HG03135 (cell line): ENCODE results near the gene CCDC157.

Experiments
- ATAC-seq: cut with Tn5 transposase; IDR thresholded peaks from one replicate; pipeline ENCODE4 v1.9.1; 2021; ENCODE audit warnings: mild to moderate bottlenecking, moderate library complexity; ENCODE audit not compliant: unreplicated experiment

The CCDC157 gene

GRCh38 chr22:30351226-30351625 lies 5.6 kb upstream of the CCDC157 start:
- no peak for ATAC-seq

DNA sequence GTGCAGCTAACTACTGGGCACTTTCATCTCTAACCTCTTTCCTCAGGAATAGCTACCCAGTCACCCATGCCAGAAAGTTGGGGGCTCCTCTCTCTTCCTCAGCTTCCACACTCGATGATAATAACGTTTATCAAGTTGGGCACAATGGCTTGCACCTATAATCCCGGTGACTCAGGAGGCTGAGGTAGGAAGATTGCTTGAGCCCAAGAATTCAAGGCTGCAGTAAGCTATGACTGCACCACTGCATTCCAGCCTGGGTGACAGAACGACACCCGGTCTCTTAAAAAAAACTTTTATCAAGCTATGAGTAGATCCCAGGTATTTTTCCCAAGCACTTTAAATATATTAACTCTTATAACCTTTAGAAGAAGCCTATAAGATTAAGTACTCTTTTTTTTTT lies 2.2 kb upstream of the CCDC157 start:
- no peak for ATAC-seq

DNA sequence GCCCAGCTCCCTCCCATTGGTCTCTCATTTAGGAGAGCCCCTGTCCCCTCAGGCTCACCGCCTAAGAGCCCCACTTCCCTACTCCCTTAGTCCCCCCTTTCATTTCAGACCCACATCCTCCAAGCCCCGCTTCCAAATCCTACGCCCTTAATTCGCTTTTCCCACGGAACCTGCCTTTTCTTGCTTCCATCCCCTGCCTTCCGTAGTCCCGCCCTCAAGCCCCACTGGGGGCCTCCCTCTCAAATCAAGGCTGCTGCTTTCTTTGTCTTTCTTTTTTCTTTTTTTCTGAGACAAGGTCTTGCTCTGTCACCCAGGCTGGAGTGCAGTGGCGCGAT lies 396 bp downstream of the CCDC157 start:
- no peak for ATAC-seq

DNA sequence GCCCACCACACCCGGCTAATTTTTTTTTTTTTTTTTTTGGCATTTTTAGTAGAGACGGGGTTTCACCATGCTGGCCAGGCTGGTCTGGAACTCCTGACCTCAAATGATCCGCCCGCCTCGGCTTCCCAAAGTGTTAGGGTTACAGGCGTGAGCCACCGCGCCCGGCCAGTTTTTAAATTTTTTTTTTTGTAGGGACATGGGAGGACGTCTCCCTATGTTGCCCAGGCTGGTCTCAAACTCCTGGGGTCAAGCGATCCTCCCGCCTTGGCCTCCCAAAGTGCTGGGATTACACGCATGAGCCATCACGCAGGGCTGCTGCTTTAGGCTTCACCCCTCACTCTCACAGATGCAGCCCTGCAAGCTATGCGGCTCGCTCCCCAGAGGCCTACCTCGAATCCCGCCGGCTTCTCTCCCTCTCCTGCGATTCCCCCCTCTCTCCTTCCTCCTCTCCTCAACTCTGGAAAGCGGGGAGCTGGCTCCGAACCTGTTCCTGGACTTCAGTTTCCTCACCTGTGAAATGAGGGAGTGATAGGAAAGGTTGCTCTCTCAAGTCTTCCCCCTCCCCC lies 926 bp downstream of the CCDC157 start:
- no peak for ATAC-seq

GRCh38 chr22:30358541-30358940 lies 1.7 kb downstream of the CCDC157 start:
- no peak for ATAC-seq

DNA sequence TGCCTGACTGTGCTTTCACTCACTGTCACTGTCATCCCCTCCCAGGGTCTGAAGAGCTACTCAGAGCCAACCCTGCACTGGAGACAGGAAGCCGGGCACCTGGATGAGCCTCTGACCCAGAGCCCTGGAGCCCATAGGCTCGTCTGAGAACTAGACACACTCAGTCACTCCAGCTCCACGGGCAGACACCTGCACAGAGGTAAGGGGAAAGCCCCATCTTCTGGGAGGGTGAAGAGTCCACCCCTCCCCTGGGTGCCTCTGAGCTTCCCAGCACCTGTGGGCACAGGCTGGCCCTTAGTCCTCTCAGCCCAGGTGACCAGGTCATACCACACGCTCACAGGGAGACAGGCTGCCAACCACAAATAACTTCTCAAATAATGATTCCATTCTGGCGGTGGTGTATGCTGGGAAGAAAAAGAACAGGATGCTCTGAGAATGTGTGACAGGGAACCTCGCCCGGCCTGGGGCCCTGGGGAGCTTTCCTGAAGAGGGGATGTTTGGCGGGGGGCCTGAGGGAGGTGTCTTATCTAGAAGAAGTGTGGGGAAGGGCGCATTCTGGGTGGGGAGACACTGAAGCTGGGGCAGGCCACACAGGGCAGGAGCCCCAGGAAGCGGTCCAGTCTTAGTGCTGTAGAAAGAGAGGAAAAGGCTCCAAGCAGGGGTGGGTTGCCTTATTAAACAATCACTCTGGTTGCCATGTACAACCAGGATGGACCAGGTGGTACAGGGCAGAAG lies 5.3 kb downstream of the CCDC157 start:
- ATAC-seq = no peak

DNA sequence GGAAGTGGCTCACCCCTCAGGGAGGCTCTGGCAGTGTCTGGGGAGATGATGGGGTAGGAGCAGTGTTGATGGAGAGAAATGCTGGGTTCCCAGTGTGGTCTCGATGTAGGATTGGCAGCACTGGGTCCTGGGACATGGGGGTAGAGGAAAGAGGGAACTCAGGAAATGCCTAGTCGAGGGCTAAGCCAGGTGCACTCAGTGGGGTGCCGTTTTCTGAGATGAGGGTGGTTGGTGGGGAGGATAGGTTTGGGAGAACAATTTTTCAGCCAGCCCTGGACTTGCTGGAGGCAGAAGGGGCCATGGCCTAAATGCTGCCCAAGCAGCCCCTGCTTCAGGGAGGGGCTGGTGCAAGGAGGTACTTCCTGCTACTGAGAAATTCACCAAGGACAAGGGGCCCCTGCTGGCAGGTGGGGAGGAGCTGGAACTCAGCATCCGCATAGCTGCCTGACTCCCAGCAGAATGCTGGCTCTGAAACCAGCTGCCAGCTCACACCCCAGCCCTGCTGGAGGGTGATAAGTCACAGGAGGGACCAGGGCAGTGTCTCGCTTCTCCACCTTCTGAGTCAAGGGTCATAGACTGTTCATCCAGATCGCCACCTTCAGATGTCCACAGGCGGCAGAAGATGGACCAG lies 6.0 kb downstream of the CCDC157 start:
- ATAC-seq = no peak

DNA sequence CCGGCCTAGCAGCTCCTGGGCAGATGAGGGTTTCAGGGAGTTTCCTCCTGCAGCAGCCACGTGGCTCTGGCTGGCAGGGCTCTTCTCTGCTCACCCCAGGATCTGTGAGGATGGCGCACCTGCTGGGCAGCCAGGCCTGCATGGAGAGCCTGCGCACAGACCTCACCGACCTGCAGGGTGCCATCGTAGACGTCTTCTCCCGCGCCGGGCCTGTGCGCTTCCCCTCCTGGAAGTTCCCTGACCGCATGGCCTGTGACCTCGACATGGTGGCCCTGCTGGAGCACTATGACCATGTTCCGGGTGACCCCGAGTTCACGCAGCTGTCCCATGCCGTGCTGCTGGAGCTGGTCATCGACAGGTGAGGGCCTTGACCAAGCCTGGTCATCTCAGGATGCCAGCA lies 9.1 kb downstream of the CCDC157 start:
- ATAC-seq = no peak

GRCh38 chr22:30368420-30368819 lies 11.6 kb downstream of the CCDC157 start:
- no peak for ATAC-seq

GRCh38 chr22:30370641-30371230 lies 13.9 kb downstream of the CCDC157 start:
- no peak for ATAC-seq

GRCh38 chr22:30371321-30371720 lies 14.5 kb downstream of the CCDC157 start:
- no peak for ATAC-seq

- no peak for ATAC-seq
These were observed 15.2 kb downstream of the CCDC157 start for GRCh38 chr22:30371981-30372380.

DNA sequence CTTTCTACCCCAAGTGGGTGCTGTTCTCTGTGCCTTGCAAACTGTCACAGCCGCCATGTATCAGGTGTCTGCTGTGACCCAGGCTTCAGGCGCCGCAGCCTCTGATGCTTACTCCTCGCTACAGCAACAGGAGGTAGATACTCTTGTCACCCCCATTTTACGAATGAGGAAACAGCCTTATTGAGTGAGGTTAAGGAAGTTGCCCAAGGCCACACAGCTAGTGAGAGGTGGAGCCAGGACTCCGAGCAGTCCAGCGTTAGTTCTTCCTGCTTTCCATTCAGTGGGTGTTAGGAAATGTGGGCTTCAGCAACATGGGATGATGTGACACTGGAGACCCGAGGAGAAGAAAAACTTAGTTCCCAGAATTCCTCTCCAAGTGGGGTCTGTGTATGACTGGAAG lies 16.1 kb downstream of the CCDC157 start:
- no peak for ATAC-seq

DNA sequence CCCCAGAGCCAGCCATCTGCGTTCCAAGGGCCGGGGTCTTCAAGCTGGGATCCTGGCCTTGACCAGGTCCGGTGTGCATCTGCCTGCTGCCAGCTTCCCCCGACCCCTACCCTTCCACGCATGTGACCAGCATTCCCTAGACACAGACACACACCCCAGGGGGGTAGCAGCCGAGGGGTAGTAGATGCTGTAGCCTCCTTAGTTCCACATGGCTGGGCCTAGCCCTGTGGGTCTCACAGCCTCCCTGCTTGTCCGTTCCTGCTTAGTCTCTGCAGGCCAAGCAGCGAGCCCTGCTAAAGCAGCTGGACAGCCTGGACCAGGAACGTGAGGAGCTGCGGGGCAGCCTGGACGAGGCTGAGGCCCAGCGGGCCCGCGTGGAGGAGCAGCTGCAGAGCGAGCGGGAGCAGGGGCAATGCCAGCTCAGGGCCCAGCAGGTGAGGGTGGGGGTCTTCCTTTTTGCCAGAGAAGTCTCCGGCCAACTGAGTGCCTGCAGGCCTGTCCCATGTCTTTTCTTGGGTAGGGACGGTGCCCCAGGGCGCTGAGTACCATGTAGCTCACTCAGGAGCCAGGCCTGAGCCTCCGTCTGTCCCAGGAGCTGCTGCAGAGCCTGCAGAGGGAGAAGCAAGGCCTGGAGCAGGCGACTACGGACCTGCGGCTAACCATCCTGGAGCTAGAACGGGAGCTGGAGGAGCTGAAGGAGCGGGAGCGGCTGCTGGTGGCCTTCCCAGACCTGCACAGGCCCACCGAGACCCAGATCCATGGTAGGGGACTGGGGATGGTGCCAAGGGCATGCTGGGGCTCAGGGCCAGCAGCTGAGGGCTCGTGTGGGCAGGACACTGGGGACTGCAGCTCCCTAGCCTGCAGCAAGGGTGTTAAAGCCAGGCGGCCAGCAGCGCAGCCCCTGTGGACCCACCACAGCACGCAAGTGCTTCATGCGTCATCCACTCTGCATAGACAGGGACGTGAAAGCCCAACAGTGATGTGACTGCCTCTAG lies 16.8 kb downstream of the CCDC157 start:
- no peak for ATAC-seq

DNA sequence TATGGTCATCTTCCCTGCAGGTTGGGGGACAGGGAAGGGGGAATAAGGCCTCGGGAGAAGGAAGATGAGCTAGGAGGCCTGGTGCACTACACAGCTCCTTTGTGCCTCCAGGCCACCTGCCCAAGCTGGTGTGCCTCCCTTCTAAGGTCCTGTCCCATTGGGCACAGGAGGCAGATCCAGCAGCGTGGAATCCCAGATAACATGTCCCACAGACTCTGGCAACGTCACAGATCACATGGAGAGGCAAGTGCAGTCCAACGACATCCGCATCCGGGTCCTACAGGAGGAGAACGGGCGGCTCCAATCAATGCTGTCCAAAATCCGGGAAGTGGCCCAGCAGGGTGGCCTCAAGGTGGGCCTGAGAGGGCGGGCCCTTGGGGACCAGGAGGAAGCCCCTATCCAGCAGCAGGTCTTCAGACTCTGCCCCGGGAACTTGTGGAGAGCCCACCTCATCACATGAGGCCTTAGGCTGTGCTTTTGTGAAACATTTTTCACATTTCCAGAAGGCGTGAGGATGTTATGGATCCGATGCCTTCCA lies 18.6 kb downstream of the CCDC157 start:
- no peak for ATAC-seq

- no peak for ATAC-seq
These were observed 23.2 kb downstream of the CCDC157 start for GRCh38 chr22:30380011-30380410.

- no peak for ATAC-seq
These were observed 24.5 kb downstream of the CCDC157 start for GRCh38 chr22:30381264-30381663.

DNA sequence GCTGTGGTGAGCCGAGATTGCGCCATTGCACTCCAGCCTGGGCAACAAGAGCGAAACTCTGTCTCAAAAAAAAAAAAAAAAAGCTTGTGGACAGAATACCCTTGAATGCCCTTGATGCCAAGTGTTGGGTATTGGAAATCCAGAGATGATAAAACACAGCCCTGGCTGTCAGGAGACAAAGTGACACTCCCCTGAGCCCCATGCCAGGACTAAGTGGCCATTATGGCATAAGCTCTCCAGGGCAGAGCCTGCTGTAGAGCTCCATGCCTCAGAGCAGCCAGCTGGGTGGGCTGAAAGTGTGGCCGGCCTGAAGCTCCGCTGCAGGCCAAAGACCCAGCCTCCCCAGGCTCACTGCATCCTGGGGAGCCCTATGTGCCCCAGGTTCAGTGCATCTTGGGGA lies 25.5 kb downstream of the CCDC157 start:
- ATAC-seq = no peak

DNA sequence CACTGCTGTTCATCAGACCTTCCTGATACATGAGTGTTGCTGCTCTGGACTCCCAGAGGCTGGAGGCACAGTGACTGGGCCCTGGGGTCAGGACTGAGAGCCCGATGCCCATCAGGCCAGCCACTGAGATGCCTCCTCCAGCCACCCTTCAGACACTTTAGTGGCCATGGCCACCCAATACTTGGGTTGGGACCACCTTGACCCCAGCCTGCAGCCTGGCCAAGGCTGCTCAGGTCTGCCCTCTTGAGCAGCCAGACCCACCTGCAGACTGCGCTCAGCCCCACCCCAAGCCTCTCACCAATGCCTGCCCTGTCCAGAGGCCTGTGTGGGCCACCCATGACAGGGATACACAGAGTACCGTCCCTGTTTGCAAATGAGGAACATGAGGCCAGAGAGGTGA lies 26.3 kb downstream of the CCDC157 start:
- no peak for ATAC-seq

- no peak for ATAC-seq
These were observed 29.1 kb downstream of the CCDC157 start for GRCh38 chr22:30385942-30386341.

DNA sequence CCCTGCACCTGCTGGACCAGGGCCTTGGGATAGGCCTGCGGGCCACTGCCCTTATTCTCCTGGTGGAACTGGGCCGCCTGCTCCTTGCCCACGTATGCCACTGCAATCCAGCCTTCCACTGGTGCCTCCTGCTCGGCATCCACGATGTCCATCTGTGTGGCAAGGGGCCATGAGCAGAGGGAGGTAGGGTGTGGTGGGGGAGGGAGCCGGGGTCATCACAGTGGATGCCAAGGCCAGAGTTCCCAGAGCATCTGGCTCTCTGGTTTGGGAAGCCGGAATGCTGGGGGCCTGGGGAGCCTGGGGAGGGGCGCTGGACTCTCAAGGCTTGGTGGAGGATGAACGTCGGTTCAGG lies 29.8 kb downstream of the CCDC157 start:
- ATAC-seq = no peak
